A204.1 (cell line): ENCODE measurements around the gene NIBAN1.
"Not testable (repeated sequence)": the region's sequence is repeated elsewhere in the genome, so short reads cannot be mapped to it uniquely, and the experiment has no call there.

Source experiments
- FAIRE-seq: peaks from 2 replicates; lab custom pipeline; 2012; peaks lifted over from hg19 to GRCh38; lab: Jason Lieb, UNC

Gene NIBAN1

DNA sequence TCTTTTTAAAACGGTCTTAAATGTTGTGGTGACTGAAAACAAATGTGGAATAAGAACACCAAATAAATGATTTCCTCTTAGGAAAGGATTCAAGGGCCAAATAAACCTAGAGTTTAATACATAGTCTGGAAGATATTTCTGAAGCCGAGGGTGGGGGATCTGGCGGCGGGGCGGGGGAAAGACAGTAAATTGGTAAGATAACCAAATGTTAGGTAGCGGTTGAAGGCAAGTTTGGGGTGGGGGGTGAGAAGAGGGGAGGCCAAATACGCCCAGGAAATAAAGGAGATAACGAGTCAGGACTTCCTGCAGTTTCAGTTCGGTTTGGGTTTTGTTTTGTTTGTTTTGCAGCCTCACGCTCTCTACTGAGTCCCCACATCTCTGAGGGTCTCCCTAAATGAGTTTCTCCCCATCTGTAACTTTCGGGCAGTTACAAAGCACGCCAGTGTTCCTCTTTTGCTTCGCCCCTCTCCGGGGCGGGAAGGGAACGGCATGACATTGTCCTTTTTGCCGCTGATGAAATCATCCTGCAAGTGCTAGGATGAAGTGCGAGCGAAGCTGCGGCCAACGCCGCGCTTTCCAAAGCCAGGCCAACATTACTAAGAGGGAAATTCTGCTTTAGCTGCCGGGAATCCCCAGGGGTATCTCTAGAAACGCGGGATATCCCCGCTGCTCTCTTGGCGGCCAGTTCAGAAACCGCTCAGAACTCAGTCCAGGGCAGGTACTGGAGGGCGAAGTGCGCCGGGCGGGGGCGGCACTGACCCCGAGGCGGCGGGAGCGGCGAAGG, 844 bp downstream of the NIBAN1 start:
- no peak for FAIRE-seq

DNA sequence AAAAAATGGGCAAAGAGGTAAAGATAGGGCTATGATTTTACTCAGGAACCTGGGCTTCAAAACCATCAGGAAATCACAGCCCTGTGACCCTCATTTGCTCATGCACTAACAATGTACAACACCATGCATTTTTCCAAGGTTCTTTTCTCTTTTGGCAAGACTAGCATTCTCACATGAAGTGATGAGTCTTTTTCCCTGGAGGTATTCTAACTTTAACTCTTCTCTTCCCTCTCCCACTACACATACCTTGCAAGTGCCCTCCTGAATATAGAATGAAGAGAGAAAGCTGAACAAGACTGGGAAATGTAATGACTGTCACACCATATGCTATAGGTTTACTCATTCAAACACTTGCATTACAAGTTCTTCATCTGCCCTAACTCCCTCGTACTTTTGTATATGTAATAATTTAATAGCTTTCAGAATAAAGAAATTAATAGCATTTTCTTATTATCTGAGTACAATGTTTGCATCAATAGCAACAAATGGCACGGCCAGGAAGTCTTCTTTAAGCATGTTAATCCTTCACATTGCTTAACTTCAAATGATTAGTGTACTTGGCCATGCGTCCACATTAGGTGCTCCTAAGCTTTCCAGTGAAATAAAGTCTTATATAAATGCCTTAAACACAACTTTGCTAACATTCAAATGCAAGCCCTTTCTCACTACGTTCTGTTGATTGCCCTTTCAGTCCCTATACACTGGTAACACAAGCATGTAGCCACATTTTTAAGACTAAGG, 1.8 kb downstream of the NIBAN1 start:
- FAIRE-seq: no peak

DNA sequence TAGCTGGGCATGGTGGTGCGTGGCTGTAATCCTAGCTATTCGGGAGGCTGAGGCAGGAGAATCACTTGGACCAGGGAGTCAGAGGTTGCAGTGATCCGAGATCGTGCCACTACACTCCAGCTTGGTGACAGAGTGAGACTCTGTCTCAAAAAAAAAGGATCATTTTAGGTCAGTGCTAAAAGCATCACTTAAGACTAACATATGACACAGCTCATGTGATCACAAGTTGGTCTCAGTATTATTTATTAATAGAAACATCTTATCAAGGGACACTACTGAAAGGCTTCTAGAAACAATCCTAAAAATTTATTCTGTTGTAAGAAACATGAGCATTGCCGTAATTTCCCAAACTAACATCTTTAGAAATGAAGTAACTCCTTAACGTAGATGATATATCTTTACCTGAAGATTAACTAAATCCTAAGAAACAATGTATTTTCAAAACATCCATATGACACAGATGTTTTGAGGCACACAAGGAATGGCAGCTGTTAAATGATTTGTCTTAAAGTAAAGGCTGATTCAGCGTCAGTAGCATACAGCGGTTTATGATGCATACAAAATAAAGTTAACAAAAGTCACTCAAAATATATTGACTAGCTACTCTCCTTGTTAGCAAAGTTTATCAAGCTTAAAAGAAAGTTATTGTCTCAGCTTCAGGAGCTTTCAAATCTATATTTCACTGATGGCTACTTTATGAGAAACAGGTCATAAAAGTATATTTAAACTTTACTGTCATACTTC, 2.6 kb downstream of the NIBAN1 start:
- FAIRE-seq: no peak

DNA sequence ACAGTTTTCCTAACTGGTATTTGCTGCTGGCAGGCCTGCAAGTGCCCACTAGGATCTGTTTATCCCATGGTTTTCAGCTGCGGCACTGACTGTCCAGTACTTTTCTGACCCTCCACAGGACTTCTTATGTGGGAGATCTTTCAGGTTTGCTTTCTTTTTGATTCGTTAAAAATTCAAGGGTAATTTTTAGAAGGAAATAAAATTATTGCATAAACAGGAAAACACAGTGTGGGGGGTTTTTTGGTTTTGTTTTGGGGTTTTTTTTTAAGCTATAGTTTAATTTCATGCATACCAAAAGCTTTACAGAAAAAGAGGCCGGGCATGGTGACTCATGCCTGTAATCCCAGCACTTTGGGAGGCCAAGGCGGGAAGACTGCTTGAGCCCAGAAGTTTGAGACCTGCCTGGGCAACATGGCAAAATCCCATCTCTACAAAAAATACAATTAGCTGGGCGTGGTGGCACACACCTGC, 3.6 kb downstream of the NIBAN1 start:
- no peak for FAIRE-seq

DNA sequence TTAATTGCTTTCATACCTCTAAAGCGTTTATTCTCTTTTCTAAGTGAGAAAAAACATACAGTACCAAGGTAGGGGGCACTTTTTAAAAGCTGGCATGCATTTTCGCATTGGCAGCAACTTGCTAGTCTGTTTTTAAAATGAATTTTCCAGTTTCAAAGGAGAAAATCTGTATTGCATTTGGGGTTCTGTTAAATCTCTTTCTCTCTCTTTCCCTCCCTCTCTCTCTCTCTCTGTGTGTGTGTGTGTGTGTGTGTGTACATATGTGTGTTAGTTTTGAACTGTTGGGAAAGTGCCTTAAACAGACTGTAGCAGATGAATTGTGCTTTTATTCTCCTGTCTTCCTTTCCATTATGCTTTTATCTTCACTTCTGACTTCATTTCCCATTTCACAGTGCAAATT, 7.3 kb downstream of the NIBAN1 start:
- no peak for FAIRE-seq

DNA sequence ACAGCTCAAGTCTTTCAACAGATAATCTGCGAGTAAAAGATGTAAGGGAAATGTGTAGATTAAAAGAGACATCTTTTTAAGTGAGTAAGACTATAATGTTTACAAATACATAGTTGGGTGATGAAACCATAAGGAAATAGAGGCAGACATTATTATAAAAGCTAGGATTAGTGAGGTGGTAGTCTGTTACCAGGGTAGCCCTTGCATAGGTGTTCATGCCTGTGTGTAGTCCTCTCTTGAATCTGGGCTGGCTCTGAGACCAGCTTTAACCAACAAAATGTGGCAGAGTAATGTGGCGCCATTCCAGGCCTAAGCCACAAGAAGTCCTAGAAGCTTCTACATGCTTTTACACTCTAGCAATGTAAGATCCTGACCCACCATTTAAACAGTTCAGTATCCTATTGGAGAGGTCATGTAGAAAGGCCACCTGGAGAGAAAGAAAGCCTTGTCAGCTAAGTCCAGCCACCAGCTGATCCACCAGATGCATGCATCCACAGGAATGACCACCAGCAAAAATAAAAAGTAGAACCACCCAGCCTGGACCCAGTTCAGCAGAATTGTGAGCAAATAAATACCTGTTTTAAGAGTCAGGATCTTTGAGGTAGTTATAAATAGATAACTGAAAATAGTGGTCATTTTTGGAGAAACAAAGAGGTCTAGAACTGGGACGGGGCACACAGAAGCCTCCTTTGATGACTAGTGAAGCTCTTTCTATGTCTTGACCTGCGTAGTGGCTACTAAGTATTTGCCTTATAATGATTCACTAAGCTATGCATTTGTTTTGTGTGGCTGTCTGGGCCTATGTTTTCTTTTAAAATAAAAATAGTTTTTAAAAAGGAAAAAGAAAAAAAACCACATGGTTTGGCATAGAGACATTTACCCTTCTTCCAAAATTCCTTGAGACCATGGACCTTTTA, 8.1 kb downstream of the NIBAN1 start:
- no peak for FAIRE-seq

DNA sequence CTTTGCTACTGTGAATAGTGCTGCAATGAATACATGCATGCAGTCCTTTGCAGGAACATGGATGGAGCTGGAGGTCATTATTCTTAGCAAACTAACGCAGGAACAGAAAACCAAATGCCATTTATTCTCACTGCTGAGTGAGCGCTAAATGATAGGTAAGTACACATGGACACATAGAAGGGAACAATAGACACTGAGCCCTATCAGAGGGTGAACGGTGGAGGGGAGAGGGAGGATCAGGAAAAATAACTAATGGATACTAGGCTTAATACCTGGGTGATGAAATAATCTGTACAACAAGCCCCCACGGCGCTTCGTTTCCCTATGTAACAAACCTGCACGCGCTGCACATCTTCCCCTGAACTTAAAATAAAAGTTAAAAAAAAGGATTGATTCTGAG, 8.9 kb downstream of the NIBAN1 start:
- FAIRE-seq: no peak

DNA sequence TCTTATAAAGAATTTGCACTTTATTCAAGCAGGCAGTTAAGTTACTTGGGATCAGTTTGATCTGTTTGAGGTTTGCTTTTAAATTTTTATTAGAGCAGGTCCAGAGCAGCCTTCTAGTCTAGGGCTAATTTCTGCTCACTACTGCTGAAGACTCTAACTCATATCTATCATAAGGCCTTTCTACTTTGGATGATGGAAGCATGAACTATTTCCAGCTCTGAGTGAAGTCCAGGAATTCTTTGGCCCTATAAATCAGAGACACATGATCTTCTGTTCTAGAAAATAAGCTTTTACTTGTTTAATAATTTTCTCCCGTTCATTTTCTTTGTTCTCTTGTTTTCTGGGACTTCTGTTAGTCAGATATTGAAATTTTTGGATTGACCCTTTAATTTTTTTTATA, 14.7 kb downstream of the NIBAN1 start:
- FAIRE-seq: no peak

DNA sequence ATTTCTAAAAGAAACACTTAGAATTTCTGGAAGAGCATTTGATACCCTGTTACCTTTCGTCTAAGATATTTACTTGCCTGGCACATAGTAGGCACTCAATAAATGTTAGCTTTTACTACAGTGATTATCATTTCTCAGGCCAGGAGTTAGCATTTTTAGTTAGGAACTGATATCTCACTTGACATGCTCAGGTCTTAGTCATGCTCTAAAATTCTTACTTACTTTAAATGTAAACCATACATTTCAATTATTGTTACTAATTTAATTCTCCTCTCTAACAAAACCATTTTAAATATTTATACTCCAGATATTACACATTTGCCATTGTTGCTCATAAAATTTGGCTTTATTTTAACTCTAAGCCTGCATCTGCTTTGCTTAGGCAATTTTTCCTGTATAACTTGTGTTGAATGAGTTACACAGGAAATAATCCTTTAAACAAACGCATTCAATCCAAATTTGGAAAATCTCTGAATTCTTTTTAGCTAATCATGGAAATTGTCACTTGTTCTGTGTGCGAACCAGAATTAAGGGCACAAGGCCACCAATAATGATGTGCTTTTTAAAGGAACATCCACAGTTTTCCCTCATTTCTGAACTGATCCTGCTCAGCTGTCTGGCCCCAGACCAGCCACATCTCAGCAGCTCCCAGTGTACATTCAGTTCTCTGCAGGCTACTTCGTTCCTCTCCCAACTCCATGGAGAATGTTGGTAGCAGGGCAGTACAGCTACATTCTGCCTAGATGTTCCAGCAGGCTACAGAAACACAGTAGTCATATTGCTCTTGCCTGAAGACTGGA, 15.6 kb downstream of the NIBAN1 start:
- FAIRE-seq: no peak

DNA sequence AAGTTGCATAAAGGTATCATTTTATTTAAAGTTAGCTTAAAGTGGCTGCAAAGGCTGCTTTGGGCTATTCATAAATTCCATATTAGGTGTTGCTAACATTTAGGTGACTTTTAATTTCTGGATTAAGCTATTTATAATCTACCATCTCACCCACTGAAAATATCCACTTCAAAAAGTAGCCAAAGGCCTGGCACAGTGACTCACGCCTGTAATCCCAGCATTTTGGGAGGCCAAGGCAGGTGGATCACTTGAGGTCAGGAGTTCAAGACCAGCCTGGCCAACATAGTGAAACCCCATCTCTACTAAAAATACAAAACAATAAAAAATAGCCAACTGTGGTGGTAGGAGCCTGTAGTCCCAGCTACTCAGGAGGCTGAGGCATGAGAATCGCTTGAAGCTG, 16.4 kb downstream of the NIBAN1 start:
- FAIRE-seq: not testable (repeated sequence)

DNA sequence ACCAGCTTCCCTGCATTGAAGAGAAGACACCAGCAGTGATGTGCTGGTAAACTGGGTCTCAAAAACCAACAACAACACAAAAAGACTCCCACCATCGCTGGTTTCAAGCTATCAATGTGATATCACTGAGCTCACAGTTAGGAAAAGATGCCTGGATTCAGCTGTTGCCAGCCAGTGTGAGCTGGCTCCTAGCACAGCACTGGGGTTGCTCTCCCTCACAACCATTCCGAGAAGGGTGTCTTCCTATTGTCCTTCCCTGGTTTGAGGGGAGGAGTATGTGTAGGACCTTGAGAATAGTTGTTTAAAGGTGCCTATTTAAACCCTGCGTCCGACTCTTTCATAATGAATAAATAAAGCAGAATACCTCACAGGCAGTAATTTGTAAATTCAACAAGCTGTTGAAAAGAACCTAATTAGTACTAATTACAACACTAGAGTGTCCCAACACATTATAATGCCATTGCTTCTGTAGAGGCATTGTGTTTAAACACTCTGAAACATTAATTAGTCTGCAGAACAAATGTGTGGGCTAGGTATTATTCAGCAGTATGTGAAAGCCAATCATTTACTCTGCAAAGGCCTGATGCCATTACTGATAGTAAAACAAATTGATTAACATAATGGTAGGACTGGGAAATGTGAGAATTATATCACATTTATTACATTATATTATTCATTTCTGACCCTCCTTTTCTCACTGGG, 17.2 kb downstream of the NIBAN1 start:
- no peak for FAIRE-seq

DNA sequence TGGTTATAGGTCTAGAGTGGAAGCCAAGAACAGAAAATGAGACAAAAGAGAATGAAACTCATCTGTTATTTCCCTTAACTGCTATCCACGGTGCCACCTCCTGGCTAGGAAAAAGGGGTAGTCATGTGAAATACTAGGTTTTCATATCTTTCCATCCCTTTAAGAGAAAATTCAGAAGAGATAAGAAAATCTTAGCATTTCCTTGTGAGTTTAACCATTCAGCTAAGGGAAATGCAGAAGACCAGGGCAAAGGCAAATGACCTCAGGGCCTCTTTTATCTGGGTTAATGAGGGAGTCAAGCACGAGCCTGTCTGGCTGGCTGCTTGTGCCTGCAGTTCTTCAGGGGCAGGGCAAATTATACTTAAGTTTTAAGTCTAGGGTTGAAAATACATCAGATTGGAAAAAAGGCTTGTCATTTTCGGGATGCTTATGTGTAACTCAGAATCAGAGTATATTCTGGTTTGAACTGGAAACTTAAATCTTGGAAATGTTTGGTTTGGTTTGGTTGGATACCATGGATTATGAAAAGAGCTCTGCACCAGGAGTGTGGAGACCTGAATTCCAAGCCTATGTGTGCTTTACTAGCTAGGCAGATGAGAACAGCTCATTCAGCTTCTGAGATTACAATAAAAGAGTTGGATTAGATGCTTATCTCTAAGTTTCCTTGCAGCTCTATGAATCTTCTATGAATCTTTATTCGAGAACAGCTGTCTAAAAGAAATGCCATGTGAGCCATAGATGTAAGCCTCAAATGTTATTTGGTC, 19.9 kb downstream of the NIBAN1 start:
- FAIRE-seq: no peak

DNA sequence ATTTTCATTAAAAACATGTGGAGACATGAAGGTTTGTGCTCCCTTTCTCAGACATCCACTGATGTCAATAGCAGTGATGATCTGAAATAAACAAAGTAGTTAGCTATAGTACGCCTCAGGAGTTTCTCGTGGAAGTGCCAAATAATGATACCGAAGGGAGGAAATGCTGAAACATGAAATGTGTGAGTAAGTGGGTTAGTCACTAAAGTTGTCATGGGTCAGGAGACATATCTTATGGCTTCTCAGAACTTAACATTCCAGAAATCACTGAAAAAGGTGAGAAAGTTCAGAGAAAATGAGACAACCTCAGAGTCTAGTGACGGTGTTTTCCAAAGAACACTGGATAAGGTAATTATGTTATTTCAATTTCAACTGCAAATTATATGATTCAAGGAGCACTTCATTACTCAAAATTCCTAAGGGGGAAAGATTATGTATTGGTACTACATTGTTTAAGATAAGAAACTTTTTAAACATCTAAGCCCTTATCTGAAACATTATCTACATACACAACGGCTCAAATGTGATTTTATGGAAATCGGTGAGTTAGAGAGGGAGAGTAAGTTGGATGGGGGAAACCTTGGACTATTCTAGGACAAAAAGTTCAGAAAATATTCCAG, 20.6 kb downstream of the NIBAN1 start:
- no peak for FAIRE-seq

DNA sequence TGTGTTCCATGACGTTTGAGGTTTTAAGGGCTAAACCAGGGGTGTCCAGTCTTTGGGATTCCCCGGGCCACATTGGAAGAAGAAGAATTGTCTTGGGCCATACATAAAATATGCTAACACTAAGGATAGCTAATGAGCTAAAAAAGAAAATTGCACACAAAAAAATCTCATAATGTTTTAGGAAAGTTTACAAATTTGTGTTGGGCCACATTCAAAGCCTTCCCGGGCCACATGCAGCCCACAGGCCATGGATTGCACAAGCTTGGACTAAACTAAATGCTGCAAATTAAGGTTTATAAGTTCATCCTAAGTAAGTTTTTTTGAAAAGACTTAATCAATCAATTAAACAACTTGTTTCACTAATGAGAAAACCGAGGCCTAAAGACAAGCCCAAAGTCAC, 21.9 kb downstream of the NIBAN1 start:
- FAIRE-seq: no peak

DNA sequence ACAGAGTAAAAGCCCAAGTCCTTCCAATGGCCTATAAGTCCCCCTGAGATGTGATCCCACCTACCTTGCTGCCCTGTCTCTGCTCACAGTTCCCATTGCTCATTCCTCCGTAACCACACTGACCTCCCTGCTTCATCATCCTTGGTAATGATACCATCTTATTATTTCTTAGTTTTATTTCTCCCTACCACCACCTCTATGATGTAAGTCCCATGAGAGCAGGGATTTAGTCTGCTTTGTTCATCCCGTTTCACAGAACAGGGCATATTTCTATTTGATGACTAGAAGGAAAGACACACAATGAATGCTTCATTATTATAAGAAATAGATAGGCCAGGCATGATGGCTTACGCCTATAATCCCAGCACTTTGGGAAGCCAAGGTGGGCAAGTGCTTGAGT, 22.5 kb downstream of the NIBAN1 start:
- no peak for FAIRE-seq

DNA sequence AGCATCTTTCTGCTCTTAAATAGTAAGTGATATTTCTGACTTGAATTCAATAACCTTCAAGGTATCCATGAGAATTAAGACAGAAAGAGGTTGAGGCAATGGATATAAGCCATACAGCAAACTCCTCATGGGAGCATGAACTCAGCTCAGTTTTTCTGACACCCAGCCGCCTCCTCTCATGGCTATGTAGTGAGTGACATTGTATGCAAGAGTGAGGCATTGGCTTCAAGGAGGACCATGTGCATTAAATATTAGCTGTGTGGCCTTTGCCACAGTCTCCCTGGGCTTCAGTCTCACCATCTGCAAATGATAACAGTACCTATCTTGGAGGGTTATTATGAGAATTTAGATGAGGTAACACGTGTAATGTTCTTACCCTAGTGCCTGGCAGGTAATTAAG, 23.4 kb downstream of the NIBAN1 start:
- FAIRE-seq: no peak

DNA sequence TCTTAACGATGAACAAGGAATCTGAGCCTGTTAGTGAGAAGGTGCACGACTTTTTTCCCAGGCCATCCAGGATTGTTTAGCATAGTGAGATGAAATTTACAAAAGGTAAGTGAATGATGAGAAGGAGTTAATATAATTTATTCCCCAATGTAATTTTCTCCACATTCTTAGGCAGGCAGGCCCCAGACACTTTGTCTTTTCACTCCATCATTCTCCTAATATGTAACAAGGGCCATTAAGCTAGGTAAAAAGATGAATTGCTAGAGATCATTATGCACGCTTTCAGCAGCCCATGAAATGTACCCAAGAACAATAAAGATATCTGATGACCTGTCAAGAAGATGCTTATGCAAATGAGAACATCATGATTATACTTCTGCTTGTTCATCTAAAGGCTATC, 24.1 kb downstream of the NIBAN1 start:
- FAIRE-seq: no peak

DNA sequence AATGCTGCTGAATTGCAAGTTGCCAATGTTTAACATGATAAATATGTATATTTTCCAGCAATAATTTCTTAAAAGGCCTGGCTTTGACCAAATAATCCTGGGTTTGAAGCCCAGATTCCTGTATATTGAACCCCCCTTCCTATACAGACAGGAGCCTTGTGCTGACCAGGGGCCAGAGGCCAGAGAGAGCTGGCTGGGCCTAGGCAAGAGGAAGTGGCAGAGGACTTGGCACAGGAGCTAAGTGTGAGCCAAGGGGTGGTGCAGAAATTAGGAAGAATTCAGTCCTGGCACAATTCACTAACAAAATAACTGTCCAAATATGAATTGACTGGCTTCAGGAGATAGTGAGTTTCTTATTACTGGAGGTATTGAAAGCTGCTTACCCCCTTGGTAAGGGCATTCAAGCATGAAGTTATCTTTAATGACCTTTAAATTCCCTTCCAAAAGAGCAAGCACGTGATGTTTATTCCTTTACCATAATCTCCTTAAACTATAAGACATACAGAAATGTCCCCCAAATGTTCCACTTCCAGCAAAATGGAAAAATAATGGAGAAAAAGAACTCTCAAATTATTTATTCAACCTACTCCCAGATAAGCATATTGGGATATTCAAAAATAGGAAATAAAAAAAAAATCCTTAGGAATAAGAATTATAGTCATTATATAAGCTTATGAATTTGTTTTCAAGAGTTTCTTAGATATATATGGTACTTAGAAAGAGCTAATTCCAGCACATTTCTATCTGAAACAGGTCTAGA, 26.6 kb downstream of the NIBAN1 start:
- FAIRE-seq: no peak
